T-helper 2 cell treated with Interferon-gamma antibody and Interleukin-4, amounts not matched to agents 5 μg/mL and 100 μg/mL, for 36 hours (primary cell): ENCODE measurements around the gene GRIK2.
"Not testable (repeated sequence)": the region's sequence is repeated elsewhere in the genome, so short reads cannot be mapped to it uniquely, and the experiment has no call there.

Experiments used
- DNase-seq: peaks from one replicate; pipeline ENCODE4 v3.0.0; 2021; ENCODE audit warnings: low spot score
- H3K27ac Mint-ChIP-seq: one replicate; pipeline ENCODE4 v1.8.0; 2021; ENCODE audit warnings: mild to moderate bottlenecking, mixed read lengths
- H3K27me3 Mint-ChIP-seq: one replicate; pipeline ENCODE4 v1.8.0; 2021; ENCODE audit warnings: low read depth, mixed read lengths
- H3K36me3 Mint-ChIP-seq: one replicate; pipeline ENCODE4 v1.8.0; 2021; ENCODE audit warnings: low read depth, mixed read lengths
- H3K4me1 Mint-ChIP-seq: one replicate; pipeline ENCODE4 v1.8.0; 2021; ENCODE audit warnings: low read depth, mixed read lengths
- H3K4me3 Mint-ChIP-seq: one replicate; pipeline ENCODE4 v1.8.0; 2022; ENCODE audit warnings: mild to moderate bottlenecking, moderate library complexity, mixed read lengths
- H3K9me3 Mint-ChIP-seq: one replicate; pipeline ENCODE4 v1.8.0; 2021; ENCODE audit warnings: mixed read lengths

The GRIK2 gene

GRCh38 chr6:102051720-102052119 is 658.2 kb downstream of the GRIK2 start:
- Mint-ChIP-seq H3K4me3 (no peak overlapping the region), H3K9me3 (peaks cover 8% of the 10 kb centered on the region), H3K36me3 (no peaks in the 10 kb centered on the region), H3K4me1 (no peaks in the 10 kb centered on the region), H3K27me3 (no peaks in the 10 kb centered on the region), H3K27ac (no peak overlapping the region)
- DNase-seq: no peak

DNA sequence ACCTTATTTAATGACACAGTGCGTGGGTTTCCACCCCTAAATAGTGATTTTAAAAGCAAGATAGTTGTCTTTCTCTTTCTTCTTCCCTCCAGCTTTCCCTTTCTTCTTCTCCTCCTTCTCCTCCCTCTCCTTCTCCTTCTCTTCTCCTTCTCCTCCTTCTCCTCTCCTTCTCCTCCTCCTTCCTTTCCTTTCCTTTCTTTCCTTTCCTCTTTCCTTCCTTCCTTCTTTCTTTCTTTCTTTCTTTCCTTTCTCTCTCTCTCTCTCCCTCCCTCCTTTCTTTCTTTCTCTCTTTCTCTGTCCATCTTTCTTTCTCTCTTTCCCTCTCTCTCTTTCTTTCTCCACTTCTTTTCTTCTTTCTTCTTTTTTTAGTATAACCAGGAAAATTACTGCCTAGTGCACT is 670.6 kb downstream of the GRIK2 start:
- Mint-ChIP-seq H3K27me3 (no peaks in the 10 kb centered on the region), H3K36me3 (no peaks in the 10 kb centered on the region), H3K27ac (no peak overlapping the region), H3K4me3 (no peak overlapping the region), H3K9me3 (no peaks in the 10 kb centered on the region), H3K4me1 (no peaks in the 10 kb centered on the region)
- no peak for DNase-seq

DNA sequence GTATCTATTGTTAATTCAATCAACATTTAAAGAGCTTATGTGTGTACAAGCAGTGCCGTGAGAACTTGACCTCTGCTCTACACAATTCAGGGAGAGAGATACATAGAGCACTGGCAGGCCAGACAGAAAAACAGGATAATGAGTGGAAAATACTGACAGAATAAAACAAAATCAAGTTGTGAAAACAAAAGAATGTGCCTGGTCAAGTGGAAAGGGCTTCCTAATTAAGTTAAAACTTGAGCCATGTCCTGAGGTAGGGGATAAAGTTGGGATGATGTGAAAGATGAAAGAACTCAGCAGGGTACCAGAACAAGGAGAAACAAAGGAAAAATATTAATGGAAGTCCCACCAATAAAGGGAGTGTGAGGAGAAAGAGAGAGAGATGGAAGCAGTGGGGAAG is 672.8 kb downstream of the GRIK2 start:
- DNase-seq: no peak
- Mint-ChIP-seq H3K9me3 (no peaks in the 10 kb centered on the region), H3K4me3 (no peak overlapping the region), H3K27ac (no peak overlapping the region), H3K4me1 (no peaks in the 10 kb centered on the region), H3K36me3 (no peaks in the 10 kb centered on the region), H3K27me3 (no peaks in the 10 kb centered on the region)

- no peaks in the 10 kb centered on the region for H3K36me3 Mint-ChIP-seq
- no peak for DNase-seq
- no peaks in the 10 kb centered on the region for H3K9me3 Mint-ChIP-seq
- H3K4me1 Mint-ChIP-seq: no peaks in the 10 kb centered on the region
- H3K27ac Mint-ChIP-seq: no peak overlapping the region
- H3K27me3 Mint-ChIP-seq: no peaks in the 10 kb centered on the region
- no peak overlapping the region for H3K4me3 Mint-ChIP-seq
Measured at GRCh38 chr6:102068349-102068929, 674.9 kb downstream of the GRIK2 start.

- Mint-ChIP-seq H3K27ac (no peak overlapping the region), H3K36me3 (no peaks in the 10 kb centered on the region), H3K27me3 (no peaks in the 10 kb centered on the region), H3K9me3 (peaks cover 27% of the 10 kb centered on the region), H3K4me3 (no peak overlapping the region), H3K4me1 (no peaks in the 10 kb centered on the region)
- no peak for DNase-seq
Measured at GRCh38 chr6:102075539-102075938, 682.0 kb downstream of the GRIK2 start.

- Mint-ChIP-seq H3K27me3 (no peaks in the 10 kb centered on the region), H3K9me3 (no peaks in the 10 kb centered on the region), H3K36me3 (no peaks in the 10 kb centered on the region), H3K4me3 (no peak overlapping the region), H3K4me1 (no peaks in the 10 kb centered on the region), H3K27ac (no peak overlapping the region)
- DNase-seq: no peak
Measured at GRCh38 chr6:102085257-102085656, 691.7 kb downstream of the GRIK2 start.

DNA sequence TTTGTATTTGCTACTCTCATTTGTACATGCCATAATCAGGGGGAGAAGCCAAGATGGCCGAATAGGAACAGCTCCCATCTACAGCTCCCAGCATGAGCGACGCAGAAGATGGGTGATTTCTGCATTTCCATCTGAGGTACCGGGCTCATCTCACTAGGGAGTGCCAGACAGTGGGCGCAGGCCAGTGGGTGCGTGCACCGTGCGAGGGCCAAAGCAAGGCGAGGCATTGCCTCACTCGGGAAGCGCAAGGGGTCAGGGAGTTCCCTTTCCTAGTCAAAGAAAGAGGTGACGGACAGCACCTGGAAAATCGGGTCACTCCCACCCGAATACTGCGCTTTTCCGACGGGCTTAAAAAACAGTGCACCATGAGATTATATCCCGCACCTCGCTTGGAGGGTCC is 694.7 kb downstream of the GRIK2 start:
- not testable (repeated sequence) for DNase-seq, H3K27ac Mint-ChIP-seq, H3K4me1 Mint-ChIP-seq, H3K4me3 Mint-ChIP-seq, H3K27me3 Mint-ChIP-seq, H3K9me3 Mint-ChIP-seq, H3K36me3 Mint-ChIP-seq

- Mint-ChIP-seq H3K4me3 (no peak overlapping the region), H3K9me3 (peaks cover 4% of the 10 kb centered on the region), H3K27me3 (no peaks in the 10 kb centered on the region), H3K27ac (no peak overlapping the region), H3K36me3 (no peaks in the 10 kb centered on the region), H3K4me1 (no peaks in the 10 kb centered on the region)
- DNase-seq: no peak
Measured at GRCh38 chr6:102114402-102114801, 720.9 kb downstream of the GRIK2 start.

DNA sequence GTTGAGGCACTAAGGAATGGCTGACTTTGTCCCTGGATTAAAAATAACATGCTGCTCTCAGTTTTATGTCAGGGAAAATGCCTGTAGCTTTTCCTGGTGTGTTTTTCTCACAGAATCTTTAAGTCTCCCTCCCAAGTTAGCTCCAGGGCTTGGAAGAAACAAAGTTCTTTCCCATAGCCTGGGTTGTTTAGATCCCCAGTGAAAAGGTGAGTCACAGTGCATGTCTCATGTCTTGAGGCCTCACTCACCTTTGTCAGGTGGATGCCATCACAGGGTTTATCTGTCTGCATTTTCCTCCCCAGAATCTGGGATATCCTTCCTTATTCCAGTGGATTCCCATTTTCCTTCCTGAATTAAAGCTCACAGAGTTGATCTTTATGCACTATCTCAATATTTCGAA is 722.4 kb downstream of the GRIK2 start:
- H3K9me3 Mint-ChIP-seq: peaks cover 4% of the 10 kb centered on the region
- H3K36me3 Mint-ChIP-seq: no peaks in the 10 kb centered on the region
- H3K4me1 Mint-ChIP-seq: no peaks in the 10 kb centered on the region
- no peak overlapping the region for H3K4me3 Mint-ChIP-seq
- no peak for DNase-seq
- H3K27me3 Mint-ChIP-seq: no peaks in the 10 kb centered on the region
- no peak overlapping the region for H3K27ac Mint-ChIP-seq

GRCh38 chr6:102118034-102118433 is 724.5 kb downstream of the GRIK2 start:
- Mint-ChIP-seq H3K4me1 (no peaks in the 10 kb centered on the region), H3K36me3 (no peaks in the 10 kb centered on the region), H3K27me3 (no peaks in the 10 kb centered on the region), H3K27ac (no peak overlapping the region), H3K4me3 (no peak overlapping the region), H3K9me3 (peaks cover 4% of the 10 kb centered on the region)
- no peak for DNase-seq
